Hypothalamus (tissue), 51 donors: ENCODE data around the gene KANK2.

Source experiments
- DNase-seq, 51 donors: peaks; one replicate each; lab custom pipeline; 2025; lab: John Stamatoyannopoulos, UW

Gene KANK2

DNA sequence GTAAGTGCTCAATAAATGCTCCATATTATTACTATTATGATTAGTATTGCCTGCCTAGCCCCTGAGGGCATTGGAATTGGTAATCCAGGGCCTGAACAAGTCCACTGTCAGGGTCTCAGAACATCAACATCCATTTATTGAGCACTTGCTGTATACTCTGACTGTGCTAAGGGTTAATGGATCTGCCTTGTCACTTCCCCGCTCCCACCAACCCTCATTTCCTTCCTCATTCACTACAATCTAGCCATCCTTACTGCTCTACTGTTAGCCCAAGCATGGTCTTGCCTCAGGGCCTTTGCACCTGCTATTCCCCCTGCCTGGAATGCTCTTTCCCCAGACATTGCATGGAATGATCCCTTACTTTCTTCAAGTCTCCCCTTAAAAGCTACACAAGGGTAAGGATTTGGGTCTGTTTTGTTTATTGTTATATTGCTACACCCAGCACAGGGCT, 29.4 kb upstream of the KANK2 start:
- no peak for DNase-seq

DNA sequence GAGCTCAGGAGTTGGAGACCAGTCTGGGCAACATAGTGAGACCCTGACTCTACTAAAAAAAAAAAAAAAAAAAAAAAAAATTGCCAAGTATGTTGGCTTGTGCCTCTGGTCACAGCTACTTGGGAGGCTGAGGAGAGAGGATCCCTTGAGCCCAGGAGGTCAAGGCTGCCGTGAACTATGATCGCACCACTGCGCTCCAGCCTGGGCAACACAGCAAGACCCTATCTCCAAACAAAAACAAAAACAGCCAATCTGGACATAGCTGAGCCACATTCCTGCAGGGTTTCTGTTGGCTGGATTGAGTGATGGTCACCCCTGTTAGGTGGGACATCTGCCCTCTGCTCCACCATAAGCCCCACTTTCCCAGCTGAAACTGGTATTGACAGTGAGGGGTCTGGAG, 28.5 kb upstream of the KANK2 start:
- DNase-seq, result no peak

DNA sequence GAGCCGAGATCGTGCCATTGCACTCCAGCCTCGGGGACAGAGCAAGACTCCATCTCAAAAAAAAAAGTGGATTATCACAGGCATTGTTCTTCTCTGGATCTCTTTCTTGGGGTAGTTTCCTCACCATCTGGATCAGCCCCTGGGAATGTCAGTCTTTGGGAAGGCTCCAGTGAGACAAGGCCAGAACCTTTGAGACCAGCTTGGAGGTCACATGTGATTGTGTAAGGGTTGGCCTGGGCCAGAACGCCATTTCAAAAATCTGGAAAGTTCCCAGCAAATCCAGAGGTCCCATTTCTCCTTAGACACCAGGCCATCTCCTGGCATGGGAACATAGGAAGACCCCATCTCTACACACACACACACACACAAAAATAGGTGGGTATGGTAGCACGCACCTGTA, 27.8 kb upstream of the KANK2 start:
- no peak for DNase-seq

DNA sequence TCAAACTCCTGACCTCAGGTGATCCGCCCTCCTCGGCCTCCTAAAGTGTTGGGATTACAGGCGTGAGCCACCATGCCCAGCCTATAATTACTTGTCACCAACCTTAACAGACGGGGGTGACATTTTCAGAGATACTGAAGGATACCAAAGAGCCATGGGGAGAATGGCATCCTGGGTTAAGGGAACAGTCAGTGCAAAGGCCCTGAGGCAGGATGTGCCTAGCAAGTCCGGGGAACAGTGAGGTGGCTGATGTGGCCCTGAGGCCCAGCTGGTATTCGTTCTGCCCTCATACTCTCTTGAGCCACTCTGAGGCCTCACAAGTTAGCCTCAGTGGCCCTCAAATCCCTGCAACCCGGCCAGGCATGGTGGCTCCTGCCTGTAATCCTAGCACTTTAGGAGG, 27.1 kb upstream of the KANK2 start:
- no peak for DNase-seq

DNA sequence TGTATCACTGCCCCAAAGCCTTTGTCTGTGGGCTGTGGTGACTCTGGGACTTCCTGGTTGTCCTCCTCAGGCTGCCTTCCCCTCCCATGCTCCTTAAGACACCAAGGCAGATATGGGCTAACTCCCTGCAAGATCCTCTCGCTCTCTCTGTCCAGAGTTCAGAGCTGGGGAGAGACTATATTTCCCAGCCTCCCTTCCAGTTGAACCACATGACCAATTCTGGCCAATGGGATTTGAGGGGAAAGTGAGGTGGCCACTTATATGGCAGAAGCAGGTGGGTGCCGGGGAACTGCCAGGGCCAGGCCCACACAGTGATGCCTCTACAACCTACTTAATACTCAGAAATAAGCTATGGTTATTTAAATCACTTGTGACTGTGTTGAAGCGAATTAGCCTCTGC, 25.9 kb upstream of the KANK2 start:
- DNase-seq, result no peak

DNA sequence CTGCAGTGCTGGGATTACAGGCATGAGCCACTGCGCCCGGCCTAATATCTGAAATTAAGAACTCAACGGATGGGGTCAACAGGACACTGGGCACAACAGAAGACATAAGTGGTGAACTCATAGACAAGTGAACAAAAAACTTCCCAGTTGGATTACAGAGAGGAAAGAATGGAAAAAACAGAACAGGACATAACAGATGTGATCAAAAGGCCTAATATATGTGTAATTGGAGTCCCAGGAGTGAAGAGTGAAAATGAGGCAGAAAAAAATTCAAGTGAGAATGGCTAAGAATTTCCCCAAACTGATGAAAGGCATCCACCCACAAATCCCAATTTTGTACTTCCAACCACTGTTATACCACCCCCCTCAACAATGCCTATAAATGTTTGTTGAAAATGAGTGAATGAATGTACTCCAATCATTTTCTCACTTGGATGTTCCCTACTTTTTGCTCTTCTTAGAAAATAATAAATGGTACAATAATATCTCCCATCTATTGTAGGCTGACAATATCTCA, 23.8 kb upstream of the KANK2 start:
- DNase-seq, result no peak

DNA sequence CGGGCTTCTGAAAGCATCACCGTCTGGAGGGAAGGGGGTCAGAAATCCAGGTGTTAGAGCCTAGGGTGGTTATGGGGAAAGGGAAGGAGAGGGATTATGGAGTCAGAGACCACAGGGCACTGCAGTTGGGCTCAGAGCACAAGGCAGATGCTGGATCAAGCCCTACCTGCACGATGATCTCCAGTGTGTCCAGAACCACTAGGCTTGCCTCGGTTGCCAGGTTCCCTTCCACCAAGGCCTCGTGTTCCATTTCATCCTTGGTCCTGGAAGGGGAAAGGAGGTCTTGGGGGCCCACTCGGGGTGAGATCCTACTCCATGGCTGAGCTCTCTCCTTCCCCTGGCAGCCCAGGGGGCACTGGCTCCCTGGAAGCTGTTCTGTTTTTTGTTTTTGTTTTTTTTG, 17.0 kb upstream of the KANK2 start:
- DNase-seq, result no peak

DNA sequence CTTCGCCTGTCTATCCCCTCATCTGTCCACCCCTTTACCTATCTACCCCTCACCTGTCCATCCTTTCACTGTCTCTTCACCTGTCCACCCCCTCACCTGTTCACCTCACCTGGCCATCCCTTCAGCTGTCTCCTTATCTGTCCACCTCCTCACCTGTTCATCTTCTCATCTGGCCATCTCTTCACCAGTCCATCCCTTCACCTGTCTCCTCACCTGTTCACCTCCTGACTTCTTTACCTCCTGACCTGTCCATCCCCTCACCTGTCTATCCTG, 13.2 kb upstream of the KANK2 start:
- DNase-seq, result no peak

DNA sequence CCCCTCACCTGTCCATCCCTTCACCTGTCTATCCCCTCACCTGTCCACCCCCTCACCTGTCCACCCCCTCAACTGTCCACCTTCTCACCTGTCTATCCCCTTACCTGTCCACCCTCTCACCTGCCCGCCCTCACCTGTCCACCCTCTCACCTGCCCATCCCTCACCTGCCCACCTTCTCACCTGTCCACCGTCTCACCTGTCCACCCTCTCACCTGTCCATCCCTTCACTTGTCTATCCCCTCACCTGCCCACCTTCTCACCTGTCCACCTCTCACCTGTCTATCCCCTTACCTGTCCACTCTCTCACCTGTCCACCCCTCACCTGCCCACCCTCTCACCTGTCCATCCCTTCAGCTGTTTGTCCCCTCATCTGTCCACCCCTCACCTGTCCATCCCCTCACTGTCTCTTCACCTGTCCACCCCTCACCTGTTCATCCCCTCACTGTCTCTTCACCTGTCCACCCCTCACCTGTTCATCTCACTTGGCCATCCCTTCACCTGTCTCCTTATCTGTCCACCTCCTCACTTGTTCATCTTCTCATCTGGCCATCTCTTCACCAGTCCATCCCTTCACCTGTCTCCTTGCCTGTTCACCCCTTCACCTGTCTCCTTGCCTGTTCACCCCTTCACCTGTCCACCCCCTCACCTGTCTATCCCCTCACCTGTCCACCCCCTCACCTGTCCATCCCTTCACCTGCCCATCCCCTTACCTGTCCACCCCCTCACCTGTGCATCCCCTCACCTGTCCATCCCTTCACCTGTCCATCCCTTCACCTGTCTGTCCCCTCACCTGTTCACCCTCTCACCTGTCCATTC, 12.7 kb upstream of the KANK2 start:
- DNase-seq, result no peak

DNA sequence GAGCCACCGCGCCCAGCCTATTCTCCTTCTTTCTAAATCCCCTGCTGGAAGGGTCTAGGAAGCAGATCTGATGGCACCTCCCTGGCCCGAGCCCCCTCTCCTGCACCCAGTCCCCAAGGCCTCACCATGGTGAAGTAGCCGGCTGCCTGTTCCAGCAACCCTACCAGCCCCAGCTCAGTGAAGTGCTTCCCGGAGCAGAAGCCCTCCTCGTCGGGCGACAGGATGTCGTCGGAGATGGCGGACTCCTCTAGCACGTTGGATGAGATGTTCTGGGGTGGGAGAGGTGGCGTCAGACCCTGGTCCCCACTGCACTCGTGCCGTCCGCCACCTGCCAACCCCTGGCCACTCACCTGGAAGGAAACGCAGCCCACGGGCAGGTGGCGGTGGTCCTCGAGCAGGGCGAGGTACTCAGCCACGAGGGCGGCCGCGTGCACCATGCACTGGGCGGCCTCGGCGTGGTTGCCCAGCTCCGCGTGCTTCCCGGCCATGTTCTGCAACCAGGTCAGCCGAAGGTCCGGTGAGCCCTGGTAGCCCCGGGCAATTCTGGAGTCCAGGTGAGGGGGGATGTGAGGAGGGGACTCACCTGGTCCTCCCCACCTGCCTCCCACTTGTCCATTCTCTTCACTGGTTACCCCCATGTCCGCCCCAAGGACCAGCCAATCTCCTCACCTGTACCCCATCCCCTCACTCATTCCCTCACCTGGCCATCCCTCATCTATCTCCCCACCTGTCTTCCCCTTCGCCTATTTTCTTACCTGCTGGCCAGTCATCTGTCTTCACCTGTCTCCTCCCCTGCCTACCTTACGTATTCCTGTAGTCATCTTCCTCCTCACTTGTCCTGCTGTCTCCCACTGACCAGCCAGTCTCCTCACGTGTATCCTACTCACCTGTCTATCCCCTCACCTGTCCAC, 11.5 kb upstream of the KANK2 start:
- no peak for DNase-seq

DNA sequence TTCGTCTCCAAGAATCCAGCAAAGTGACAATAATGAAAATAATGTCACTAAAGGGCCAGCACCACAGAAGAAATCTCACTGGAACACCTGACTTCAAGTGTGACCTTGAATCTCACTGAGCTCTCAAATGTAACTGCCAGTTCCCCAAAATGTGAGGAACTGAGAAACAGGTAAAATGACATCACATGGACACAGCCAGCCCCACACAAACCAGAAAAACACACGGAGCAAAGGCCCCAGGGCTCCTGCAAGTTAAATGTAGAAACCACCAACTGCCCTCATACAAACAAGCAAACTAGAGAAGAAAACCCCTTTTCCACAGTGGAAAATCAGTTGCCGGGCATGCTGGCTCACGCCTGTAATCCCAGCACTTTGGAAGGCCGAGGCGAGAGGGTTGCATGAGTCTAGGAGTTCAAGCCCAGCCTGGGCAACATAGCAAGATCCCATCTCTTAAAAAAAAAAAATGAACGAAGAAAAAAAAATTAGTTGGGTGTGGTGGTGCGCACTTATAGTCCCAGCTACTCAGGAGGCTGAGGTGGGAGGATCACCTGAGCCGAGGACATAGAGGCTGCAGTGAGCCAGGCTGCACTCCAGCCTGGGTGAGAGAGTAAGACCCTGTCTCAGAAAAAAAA, 8.7 kb upstream of the KANK2 start:
- DNase-seq, result no peak

DNA sequence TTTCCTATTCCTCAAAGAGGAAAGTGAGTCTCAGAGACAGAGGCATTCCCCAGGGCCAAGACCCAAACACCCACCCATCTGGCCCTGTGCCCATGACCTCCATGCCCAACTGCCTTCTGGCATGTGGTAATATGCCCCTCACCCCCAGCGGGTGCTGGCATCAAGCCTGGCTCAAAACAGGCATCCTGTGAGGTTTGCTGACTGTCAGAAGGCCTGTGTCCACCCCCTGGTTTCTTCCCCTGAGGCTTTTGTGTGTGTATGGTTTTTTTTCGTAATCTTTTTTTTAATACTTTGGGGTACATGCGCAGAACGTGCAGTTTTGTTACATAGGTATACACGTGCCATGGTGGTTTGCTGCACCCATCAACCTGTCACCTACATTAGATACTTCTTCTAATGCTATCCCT, 7.6 kb upstream of the KANK2 start:
- DNase-seq, result peak in 1 of 51 donors; percentile 10

DNA sequence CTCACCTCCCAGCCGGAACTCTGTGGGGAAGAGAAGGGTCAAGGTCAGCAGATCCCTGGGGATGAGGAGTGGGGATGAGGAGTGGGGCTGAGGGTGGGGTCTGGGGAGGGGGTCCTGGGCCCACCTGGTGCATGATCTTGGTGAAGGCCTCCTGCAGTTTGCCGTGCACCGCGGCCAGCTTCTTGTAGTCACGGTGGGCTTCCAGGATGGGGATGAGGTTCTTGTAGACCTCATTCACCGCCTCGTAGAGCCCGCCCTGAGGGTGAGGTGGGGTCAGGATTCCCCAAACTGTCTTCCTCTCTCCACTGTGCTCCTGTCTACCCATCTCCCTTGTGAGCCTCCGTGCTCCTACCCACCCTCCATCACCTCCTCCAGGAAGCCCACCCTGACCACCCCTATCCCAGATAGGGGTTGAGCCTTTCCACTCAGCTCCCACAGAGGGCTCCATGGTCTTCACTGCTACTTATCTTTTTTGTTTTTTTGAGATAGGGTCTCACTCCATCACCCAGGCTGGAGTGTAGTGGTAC, 6.8 kb upstream of the KANK2 start:
- no peak for DNase-seq

DNA sequence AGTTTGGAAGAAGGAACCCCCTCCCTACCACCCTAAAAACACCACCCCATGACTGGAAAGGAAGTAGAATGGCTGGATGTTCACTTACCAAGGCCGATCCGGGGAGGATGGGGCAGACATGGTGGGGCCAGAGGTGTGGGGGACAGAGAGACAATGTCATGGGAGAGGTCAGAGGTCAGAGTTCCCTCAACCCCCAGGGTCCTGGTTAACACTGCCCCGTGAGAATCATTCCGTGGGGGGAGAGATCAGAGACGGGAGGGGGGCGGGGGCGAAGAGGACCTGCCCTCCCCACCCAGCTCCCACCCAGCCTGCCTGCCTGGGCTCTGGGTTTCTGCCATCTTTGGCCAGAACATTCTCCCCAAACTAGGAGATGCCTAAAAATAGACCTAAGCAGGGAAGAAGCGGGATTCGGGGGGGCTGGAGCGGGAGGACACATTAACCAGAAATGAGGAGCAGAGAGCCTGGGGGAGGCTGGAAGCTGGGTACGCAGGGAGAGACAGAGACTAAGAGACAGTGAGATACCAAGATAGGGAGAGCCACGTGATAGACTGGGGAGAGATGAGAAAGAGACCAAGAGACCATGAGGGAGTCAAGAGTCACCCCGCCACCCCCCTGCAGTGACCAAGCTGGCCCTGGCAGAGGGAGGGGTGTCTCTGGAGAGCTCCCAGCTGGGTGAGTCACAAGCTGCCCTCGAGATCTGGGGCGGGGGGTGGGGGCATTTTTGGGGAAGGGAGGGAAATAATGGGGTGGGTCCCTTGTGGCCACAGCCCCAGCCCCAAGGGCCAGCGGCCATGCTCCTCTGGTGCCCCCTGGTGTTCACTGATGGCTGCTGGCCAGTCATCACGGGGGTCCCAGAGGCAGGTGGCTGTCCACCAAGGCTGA, 6.1 kb upstream of the KANK2 start:
- peak in 45 of 51 donors; percentile 9 to 75 (median 41) for DNase-seq

DNA sequence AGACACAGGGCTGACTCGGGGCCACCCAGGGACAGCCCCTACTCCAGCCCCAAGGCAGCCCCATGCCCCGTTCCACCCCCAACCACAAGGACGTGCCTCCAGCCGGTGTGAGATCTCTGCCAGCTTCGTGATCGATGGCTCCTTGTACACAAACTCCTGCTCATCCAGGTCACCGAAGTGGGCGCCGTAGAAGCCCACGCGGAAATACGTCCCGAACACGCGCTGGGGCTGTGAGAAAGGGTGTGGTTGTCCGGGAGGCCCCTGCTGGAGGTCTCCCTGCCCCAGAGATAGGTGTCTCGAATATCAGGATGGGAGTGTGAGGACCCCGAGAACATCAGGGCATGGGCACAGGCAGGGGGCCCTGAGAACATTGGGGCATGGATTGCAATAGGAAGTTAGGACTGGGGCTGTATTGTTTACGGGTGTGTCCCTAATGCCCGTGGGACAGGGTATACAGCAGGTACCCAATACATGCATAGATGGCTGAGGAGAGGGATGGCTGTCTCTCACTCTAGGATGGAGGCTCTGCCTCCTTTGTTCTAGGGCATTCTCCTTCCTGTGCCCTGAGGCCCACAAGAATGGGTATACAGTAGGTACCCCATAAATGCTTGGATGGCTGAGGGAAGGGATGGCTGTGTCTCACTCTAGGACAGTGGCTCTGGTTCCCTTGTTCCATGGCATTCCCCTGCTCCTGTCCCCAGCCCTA, 5.3 kb upstream of the KANK2 start:
- no peak for DNase-seq

DNA sequence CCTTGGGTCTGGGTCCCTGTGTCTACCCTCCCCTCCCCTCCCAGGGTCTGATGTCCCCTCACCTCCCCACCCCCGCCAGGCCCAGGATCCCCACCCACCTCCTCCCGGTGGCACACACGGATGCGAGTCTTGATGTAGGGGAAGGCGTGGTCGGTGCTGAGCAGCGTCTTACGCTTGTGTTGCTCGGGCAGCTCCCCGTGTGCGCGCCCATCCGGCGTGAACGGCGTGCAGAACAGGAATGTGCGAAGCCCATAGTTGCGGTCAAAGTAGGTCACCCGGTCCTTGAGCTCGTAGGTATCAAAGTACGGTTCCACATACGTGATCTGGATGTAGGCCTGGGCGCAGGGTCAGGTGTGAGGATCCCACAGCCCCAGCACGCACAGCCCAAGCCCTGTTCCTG, 4.4 kb upstream of the KANK2 start:
- no peak for DNase-seq

DNA sequence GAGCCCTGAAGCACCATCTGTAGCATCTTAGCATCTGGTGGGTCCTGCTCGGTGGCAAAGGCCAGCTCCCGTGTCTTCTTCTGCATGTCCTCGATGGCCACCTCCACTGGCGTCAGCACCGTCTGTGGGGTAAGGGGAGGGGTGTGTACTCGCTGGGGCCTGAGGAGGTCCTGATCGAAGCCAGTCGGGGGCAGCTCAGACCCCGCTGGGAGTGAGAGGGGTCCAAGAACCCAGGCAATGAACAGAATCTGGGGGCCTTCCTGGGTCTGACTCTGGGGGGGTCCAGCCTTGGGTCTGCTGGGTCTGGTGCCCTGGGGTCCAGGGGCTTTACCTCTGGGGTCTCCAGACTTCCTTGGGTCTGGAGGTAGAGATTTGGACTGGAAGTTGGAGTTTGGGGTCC, 3.6 kb upstream of the KANK2 start:
- DNase-seq, result no peak

DNA sequence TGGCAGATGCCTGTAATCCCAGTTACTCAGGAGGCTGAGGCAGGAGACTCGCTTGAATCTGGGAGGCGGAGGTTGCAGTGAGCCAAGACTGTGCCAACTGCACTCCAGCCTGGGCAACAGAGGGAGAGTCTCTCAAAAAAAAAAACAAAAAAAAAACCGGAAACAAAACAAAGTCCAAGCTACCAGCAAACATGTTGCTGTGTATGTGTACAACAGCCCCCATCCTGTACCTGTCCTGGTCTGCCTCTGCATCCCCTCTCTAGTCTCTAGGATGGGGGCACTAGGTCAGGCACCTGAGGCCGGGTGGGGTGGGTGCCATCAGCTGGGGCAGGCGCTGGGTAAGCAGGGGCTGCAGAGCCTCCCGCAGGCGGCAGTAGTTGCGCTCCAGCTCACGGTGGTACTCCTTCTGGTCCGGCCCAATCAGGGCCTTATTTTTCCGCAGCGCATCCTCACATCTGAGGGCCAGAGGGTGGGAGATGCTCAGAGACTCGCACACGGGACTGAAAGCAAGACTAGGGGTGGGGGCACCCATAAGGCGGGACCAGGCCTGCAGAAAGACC, 2.8 kb upstream of the KANK2 start:
- no peak for DNase-seq

DNA sequence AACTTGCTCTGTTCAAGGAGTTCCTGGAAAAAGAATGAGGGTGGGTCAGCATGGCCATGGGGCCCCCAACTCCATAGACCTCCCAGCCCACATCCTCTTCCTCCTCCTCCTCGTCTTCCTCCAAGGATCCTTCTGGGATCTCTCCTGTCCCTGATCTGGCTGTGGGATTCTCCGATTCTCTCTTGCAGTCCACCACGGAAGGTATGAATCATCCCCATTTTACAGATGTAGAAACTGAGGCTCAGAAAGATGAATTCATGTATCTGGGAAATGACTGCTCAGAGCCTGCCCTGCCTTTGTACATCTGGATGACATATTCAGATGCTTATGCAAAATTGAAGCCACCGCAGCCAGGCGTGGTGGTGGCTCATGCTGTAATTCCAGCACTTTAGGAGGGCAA, 2.2 kb upstream of the KANK2 start:
- no peak for DNase-seq
